ENCODE results near the gene HSD17B2. TPM values are rescaled to one million over a fixed set of nuclear protein-coding genes. Genes with fewer than 3 reads are reported as not detected.

HSD17B2 gene
- total RNA-seq, 1 experiment from 2014 or later, result 3.1 TPM

DNA sequence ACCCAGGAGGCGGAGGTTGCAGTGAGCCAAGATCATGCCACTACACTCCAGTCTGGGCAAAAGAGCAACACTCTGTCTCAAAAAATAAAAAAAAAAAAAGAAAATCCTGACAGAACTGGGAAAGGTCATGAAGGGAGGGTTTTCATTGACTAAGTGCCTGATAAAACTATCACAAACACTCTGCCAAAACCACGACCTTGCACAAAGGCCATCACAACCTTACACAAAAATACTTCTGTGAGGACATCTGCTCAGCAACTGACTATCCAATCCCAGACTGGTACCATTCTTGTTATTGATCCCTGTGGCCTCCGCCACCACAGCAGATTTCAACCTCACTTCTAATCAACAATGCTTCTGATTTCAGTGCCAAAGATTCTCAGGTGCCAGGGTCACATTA is 94.8 kb downstream of the HSD17B2 start:
- intact Hi-C loops (cut with micrococcal nuclease), result no loop called here

DNA sequence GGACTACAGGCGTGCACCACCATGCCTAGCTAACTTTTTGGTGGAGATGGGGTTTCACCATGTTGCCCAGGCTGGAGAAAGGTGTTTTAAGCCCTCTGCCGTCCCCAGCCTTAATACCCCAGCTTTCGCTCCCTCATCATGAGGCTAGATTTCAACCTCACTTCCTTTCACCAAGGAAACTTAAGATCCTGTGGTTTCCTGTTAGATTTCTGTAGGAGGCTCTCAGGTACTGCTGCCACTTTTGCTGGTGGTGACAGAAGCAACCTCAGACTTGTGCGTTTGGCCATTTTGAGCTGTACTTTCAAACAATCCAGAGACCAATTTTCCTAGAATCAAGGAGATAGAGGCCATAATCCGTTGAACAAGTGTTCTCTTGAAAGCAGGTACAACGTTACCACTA is 98.7 kb downstream of the HSD17B2 start:
- Histone ChIP-seq H3K36me3 (ENCODE audit: low read depth, low read length) (no peaks in the 10 kb centered on the region), H3F3A (ENCODE audit: low read length, unreplicated experiment) (no peaks in the 10 kb centered on the region), H2AFZ (ENCODE audit: low read length) (no peak overlapping the region), H4K20me1 (ENCODE audit: low read length) (no peaks in the 10 kb centered on the region), H3K4me3 (ENCODE audit: low read length) (no peak overlapping the region), H3K27ac (ENCODE audit: low read length) (no peak overlapping the region), H3K9ac (ENCODE audit: low read length) (no peak overlapping the region), H3K79me2 (ENCODE audit: low read length) (no peaks in the 10 kb centered on the region), H3K4me1 (ENCODE audit: insufficient read depth, low read length) (no peaks in the 10 kb centered on the region), H3K9me2 (replicated peaks; ENCODE audit: low read length) (no peaks in the 10 kb centered on the region), H3K4me2 (ENCODE audit: low read length) (no peak overlapping the region), H3K27me3 (ENCODE audit: low read length) (no peaks in the 10 kb centered on the region), H3K9me3 (ENCODE audit: low read length) (no peaks in the 10 kb centered on the region)
- intact Hi-C loops (cut with micrococcal nuclease), result no loop called here
- ChIA-PET POLR2A (ENCODE audit: unreplicated experiment) (no interaction called here), CTCF (no interaction called here)
- no peak for TF ChIP-seq EZH2phosphoT487 (IDR thresholded peaks at IDR 0.05; ENCODE audit: borderline replicate concordance, low read length)
- no peak for TF ChIP-seq EZH2 (IDR thresholded peaks at IDR 0.05; ENCODE audit: low read length, unreplicated experiment)
- TF ChIP-seq, protein P1, sequence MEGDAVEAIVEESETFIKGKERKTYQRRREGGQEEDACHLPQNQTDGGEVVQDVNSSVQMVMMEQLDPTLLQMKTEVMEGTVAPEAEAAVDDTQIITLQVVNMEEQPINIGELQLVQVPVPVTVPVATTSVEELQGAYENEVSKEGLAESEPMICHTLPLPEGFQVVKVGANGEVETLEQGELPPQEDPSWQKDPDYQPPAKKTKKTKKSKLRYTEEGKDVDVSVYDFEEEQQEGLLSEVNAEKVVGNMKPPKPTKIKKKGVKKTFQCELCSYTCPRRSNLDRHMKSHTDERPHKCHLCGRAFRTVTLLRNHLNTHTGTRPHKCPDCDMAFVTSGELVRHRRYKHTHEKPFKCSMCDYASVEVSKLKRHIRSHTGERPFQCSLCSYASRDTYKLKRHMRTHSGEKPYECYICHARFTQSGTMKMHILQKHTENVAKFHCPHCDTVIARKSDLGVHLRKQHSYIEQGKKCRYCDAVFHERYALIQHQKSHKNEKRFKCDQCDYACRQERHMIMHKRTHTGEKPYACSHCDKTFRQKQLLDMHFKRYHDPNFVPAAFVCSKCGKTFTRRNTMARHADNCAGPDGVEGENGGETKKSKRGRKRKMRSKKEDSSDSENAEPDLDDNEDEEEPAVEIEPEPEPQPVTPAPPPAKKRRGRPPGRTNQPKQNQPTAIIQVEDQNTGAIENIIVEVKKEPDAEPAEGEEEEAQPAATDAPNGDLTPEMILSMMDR (conservative IDR thresholded peaks at IDR 0.05; ENCODE audit: low read depth, low read length), result no peak
- BruUV-seq (replicated peaks), result no TSS peak
- ATAC-seq (no peak), DNase-seq (no peak)

More for the DNA sequence above, 94.8 kb downstream of the HSD17B2 start:
- Histone ChIP-seq H3K27ac (ENCODE audit: low read length) (no peak overlapping the region), H3K4me3 (ENCODE audit: low read length) (no peak overlapping the region), H3K4me1 (ENCODE audit: insufficient read depth, low read length) (no peaks in the 10 kb centered on the region), H4K20me1 (ENCODE audit: low read length) (no peaks in the 10 kb centered on the region), H2AFZ (ENCODE audit: low read length) (no peak overlapping the region), H3K36me3 (ENCODE audit: low read depth, low read length) (no peaks in the 10 kb centered on the region), H3K9me3 (ENCODE audit: low read length) (no peaks in the 10 kb centered on the region), H3K4me2 (ENCODE audit: low read length) (no peak overlapping the region), H3F3A (ENCODE audit: low read length, unreplicated experiment) (no peaks in the 10 kb centered on the region), H3K9me2 (replicated peaks; ENCODE audit: low read length) (no peaks in the 10 kb centered on the region), H3K27me3 (ENCODE audit: low read length) (no peaks in the 10 kb centered on the region), H3K79me2 (ENCODE audit: low read length) (no peaks in the 10 kb centered on the region), H3K9ac (ENCODE audit: low read length) (no peak overlapping the region)
- no peak for TF ChIP-seq EZH2phosphoT487 (IDR thresholded peaks at IDR 0.05; ENCODE audit: borderline replicate concordance, low read length)
- TF ChIP-seq, protein P1 (conservative IDR thresholded peaks at IDR 0.05; ENCODE audit: low read depth, low read length), result no peak
- no peak for TF ChIP-seq EZH2 (IDR thresholded peaks at IDR 0.05; ENCODE audit: low read length, unreplicated experiment)
- ATAC-seq, result no peak
- no peak for DNase-seq
- ChIA-PET POLR2A (ENCODE audit: unreplicated experiment) (no interaction called here), CTCF (no interaction called here)
- BruUV-seq (replicated peaks), result no TSS peak

DNA sequence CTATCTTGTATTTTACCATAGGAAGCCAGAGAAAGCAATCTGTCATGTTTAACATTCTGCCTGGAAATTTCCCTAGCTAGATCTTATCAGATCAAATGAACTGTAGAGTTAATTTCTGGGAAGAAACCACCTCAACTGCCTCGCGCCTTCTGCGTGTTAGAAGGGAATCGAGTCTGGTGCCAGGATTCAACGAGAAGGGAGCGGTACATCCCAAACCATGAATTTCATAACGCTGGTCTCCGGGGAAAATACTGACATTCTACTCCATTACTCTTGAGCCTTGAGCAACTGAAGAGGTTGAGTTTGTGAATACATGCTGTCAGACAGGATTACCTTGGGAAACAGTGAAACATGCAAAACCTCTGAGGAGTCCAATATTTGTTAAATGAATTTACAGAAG is 99.8 kb downstream of the HSD17B2 start:
- Histone ChIP-seq H3K9ac (ENCODE audit: low read length) (no peak overlapping the region), H4K20me1 (ENCODE audit: low read length) (no peaks in the 10 kb centered on the region), H3K4me1 (ENCODE audit: insufficient read depth, low read length) (no peaks in the 10 kb centered on the region), H3K9me3 (ENCODE audit: low read length) (no peaks in the 10 kb centered on the region), H3K4me3 (ENCODE audit: low read length) (no peak overlapping the region), H3K79me2 (ENCODE audit: low read length) (no peaks in the 10 kb centered on the region), H3F3A (ENCODE audit: low read length, unreplicated experiment) (no peaks in the 10 kb centered on the region), H3K27me3 (ENCODE audit: low read length) (no peaks in the 10 kb centered on the region), H3K27ac (ENCODE audit: low read length) (no peak overlapping the region), H3K9me2 (replicated peaks; ENCODE audit: low read length) (no peaks in the 10 kb centered on the region), H2AFZ (ENCODE audit: low read length) (no peak overlapping the region), H3K4me2 (ENCODE audit: low read length) (no peak overlapping the region), H3K36me3 (ENCODE audit: low read depth, low read length) (no peaks in the 10 kb centered on the region)
- ChIA-PET CTCF (no interaction called here), POLR2A (ENCODE audit: unreplicated experiment) (no interaction called here)
- TF ChIP-seq EZH2phosphoT487 (IDR thresholded peaks at IDR 0.05; ENCODE audit: borderline replicate concordance, low read length) (no peak), EZH2 (IDR thresholded peaks at IDR 0.05; ENCODE audit: low read length, unreplicated experiment) (no peak)
- TF ChIP-seq, protein P1 (conservative IDR thresholded peaks at IDR 0.05; ENCODE audit: low read depth, low read length), result no peak
- ATAC-seq, result no peak
- no TSS peak for BruUV-seq (replicated peaks)
- no peak for DNase-seq
- intact Hi-C loops (cut with micrococcal nuclease), result no loop called here
